Spleen (tissue), 7 donors: ENCODE data around the gene ALDOA.

Experiments used
- POLR2A ChIP-seq, 3 donors: fragments of 450-650 bp; IDR thresholded peaks; one replicate each; pipeline ENCODE4 v1.5.1; 2017; ENCODE audit warnings: antibody characterized with exemption in 3 of 3, mild to moderate bottlenecking in 1 of 3
- POLR2AphosphoS5 ChIP-seq, 3 donors: sonication (generic); formaldehyde crosslinking; IDR thresholded peaks; one replicate each; pipeline ENCODE4 v1.5.1; 2017; ENCODE audit warnings: antibody characterized with exemption in 3 of 3
- TF ChIP-seq, protein P1 (sequence below), 11 experiments: fragments of 200-600 bp in 7 of 11; fragments of 450-650 bp in 4 of 11; sonication (generic) in 4 of 11; IDR thresholded peaks in 8 of 11; conservative IDR thresholded peaks in 3 of 11; 1 replicate in 7 of 11; 2 replicates in 4 of 11; pipeline versions ENCODE4 v1.4.0 to v1.8.0; 2016 to 2021; ENCODE audit warnings: antibody characterized with exemption in 11 of 11, inconsistent platforms in 4 of 11, mild to moderate bottlenecking in 1 of 11
- donor health status: DM: no; HTN: no; CAD: no; lungs with moderate emphysema.
- donor health status: DM: no; HTN: no; CAD: no.
- donor health status: DM: no; HTN: no; CAD: no.

- TF ChIP-seq, protein P1, sequence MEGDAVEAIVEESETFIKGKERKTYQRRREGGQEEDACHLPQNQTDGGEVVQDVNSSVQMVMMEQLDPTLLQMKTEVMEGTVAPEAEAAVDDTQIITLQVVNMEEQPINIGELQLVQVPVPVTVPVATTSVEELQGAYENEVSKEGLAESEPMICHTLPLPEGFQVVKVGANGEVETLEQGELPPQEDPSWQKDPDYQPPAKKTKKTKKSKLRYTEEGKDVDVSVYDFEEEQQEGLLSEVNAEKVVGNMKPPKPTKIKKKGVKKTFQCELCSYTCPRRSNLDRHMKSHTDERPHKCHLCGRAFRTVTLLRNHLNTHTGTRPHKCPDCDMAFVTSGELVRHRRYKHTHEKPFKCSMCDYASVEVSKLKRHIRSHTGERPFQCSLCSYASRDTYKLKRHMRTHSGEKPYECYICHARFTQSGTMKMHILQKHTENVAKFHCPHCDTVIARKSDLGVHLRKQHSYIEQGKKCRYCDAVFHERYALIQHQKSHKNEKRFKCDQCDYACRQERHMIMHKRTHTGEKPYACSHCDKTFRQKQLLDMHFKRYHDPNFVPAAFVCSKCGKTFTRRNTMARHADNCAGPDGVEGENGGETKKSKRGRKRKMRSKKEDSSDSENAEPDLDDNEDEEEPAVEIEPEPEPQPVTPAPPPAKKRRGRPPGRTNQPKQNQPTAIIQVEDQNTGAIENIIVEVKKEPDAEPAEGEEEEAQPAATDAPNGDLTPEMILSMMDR (IDR thresholded peaks at IDR 0.05 in 8 of 11, conservative IDR thresholded peaks at IDR 0.05 in 3 of 11), result no peak
- TF ChIP-seq POLR2A (IDR thresholded peaks at IDR 0.05), result no peak
- no peak for TF ChIP-seq POLR2AphosphoS5 (IDR thresholded peaks at IDR 0.05)
Measured at GRCh38 chr16:30018731-30019158, 46.8 kb upstream of the ALDOA start.
